ENCODE measurements around the gene EMD. TPM values are rescaled to one million over a fixed set of nuclear protein-coding genes. Genes with fewer than 3 reads are reported as not detected.

Gene EMD
- total RNA-seq, 1 experiment from 2014 or later = 115 TPM

- peak overlapping the region; percentile 31 for H3K56ac ChIP-seq (ENCODE audit: insufficient read length, low read depth, low read length)
- H3K14ac ChIP-seq (ENCODE audit: insufficient read depth, low read length) = peak overlapping the region; percentile 90
- peak overlapping the region; percentile 89 for H3K18ac ChIP-seq (ENCODE audit: insufficient read length, low read depth, low read length)
- WGBS (ENCODE audit: extremely low coverage, insufficient read length, low lambda C conversion rate) = no CpG with 5 or more reads among the region's 63 CpGs
- H4K8ac ChIP-seq (replicated peaks; ENCODE audit: insufficient read length, low read depth, low read length) = no peak overlapping the region
- H4K91ac ChIP-seq (ENCODE audit: insufficient read length, low read depth, low read length) = peak overlapping the region; percentile 2
- H3K27ac Mint-ChIP-seq = peak overlapping the region; percentile 95 to 97 (median 96)
- no peak overlapping the region for H2AFZ ChIP-seq (ENCODE audit: low read length)
- H4K5ac ChIP-seq (ENCODE audit: insufficient read length, low read depth, low read length) = peak overlapping the region; percentile 3
- no peak overlapping the region for H3K23ac ChIP-seq (ENCODE audit: insufficient read length, low read depth, low read length)
- TF ChIP-seq, protein P1, sequence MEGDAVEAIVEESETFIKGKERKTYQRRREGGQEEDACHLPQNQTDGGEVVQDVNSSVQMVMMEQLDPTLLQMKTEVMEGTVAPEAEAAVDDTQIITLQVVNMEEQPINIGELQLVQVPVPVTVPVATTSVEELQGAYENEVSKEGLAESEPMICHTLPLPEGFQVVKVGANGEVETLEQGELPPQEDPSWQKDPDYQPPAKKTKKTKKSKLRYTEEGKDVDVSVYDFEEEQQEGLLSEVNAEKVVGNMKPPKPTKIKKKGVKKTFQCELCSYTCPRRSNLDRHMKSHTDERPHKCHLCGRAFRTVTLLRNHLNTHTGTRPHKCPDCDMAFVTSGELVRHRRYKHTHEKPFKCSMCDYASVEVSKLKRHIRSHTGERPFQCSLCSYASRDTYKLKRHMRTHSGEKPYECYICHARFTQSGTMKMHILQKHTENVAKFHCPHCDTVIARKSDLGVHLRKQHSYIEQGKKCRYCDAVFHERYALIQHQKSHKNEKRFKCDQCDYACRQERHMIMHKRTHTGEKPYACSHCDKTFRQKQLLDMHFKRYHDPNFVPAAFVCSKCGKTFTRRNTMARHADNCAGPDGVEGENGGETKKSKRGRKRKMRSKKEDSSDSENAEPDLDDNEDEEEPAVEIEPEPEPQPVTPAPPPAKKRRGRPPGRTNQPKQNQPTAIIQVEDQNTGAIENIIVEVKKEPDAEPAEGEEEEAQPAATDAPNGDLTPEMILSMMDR (conservative IDR thresholded peaks at IDR 0.05) = no peak
- no peaks in the 10 kb centered on the region for H3K9me3 ChIP-seq (ENCODE audit: control insufficient read depth, low read depth, low read length)
- no peaks in the 10 kb centered on the region for H3K27me3 ChIP-seq (ENCODE audit: insufficient read depth, low read length)
- peaks cover 5% of the 10 kb centered on the region for H3K27me3 Mint-ChIP-seq (ENCODE audit: low read depth)
- peaks cover 2 to 18% of the 10 kb centered on the region in 2 experiments; a peak in 3 of 4 replicates for H3K4me1 Mint-ChIP-seq
- H2BK120ac ChIP-seq (ENCODE audit: low read depth, low read length, poor library complexity, severe bottlenecking) = no peak overlapping the region
- DNase-seq = no peak
- H3K4me3 Mint-ChIP-seq = peak overlapping the region; percentile 84 to 93
- no peak overlapping the region for H2BK20ac ChIP-seq (ENCODE audit: low read depth, low read length, poor library complexity, severe bottlenecking)
- H3K4me2 ChIP-seq (ENCODE audit: insufficient read depth, insufficient read length, low read length) = peak overlapping the region; percentile 59
- H3K23me2 ChIP-seq (ENCODE audit: insufficient read length, low read depth, low read length, poor library complexity, severe bottlenecking) = peaks cover 5% of the 10 kb centered on the region
- peaks cover 17% of the 10 kb centered on the region; the same call in 1 of the 2 replicates for H3K79me2 ChIP-seq (ENCODE audit: insufficient read depth, low read length)
- no peak overlapping the region for H3T11ph ChIP-seq (ENCODE audit: low read length)
- peaks cover 29 to 40% (median 33%) of the 10 kb centered on the region in 3 experiments for H3K36me3 Mint-ChIP-seq (ENCODE audit: insufficient read depth in 1 of 3, low read depth in 3 of 3)
- no peak overlapping the region for H2BK5ac ChIP-seq (ENCODE audit: insufficient read length, low read length)
- no peak overlapping the region for H2BK12ac ChIP-seq (ENCODE audit: insufficient read length, low read depth, low read length)
- no peak overlapping the region for H3K27ac ChIP-seq (ENCODE audit: insufficient read length, low read depth, low read length)
- no peak overlapping the region for H3K4ac ChIP-seq (ENCODE audit: low read depth, low read length)
- H2AK5ac ChIP-seq (ENCODE audit: insufficient read length, low read length) = no peak overlapping the region
- no peaks in the 10 kb centered on the region for H3K79me1 ChIP-seq (ENCODE audit: insufficient read depth, low read depth, low read length, poor library complexity, severe bottlenecking)
- peaks cover 44 to 55% of the 10 kb centered on the region in 2 experiments for H3K9me3 Mint-ChIP-seq
- no peaks in the 10 kb centered on the region for H3K4me1 ChIP-seq (ENCODE audit: insufficient read depth, low read length)
- peak overlapping the region; percentile 95 for H3K9ac ChIP-seq (ENCODE audit: extremely low read depth, insufficient read length, low read length)
- no peak overlapping the region for H2BK15ac ChIP-seq (ENCODE audit: low read depth, low read length)
- H4K20me1 ChIP-seq (ENCODE audit: control insufficient read depth, insufficient read depth, insufficient read length) = no peaks in the 10 kb centered on the region
Measured at GRCh38 chrX:154370300-154371016, 8.6 kb upstream of the EMD start.
